ENCODE results near the gene WFDC5.

The WFDC5 gene

GRCh38 chr20:45113865-45114264, 1.1 kb downstream of the WFDC5 start:
- no peak for DNase-seq

- no peak for DNase-seq
These were observed 2.2 kb downstream of the WFDC5 start for GRCh38 chr20:45112754-45113153.

- DNase-seq: peak; percentile 37
These were observed 3.0 kb downstream of the WFDC5 start for GRCh38 chr20:45111799-45112471.

- no peak for DNase-seq
These were observed 3.7 kb downstream of the WFDC5 start for GRCh38 chr20:45111285-45111684.

GRCh38 chr20:45110301-45110700, 4.7 kb downstream of the WFDC5 start:
- DNase-seq: no peak

- no peak for DNase-seq
These were observed 5.3 kb downstream of the WFDC5 start for GRCh38 chr20:45109634-45110033.

GRCh38 chr20:45105317-45105716, 9.7 kb downstream of the WFDC5 start:
- DNase-seq: no peak

- no peak for DNase-seq
These were observed 10.2 kb downstream of the WFDC5 start for GRCh38 chr20:45104786-45105185.

- DNase-seq: no peak
These were observed 11.9 kb downstream of the WFDC5 start for GRCh38 chr20:45103072-45103471.

- no peak for DNase-seq
These were observed 13.6 kb downstream of the WFDC5 start for GRCh38 chr20:45101333-45101850.

GRCh38 chr20:45100563-45101245, 14.3 kb downstream of the WFDC5 start, which contains the start of gene KCNS1:
TSS of gene KCNS1 (minus strand) at chr20:45101127. CDS start at chr20:45099236, 1,891 bp downstream.
- DNase-seq: no peak

GRCh38 chr20:45098103-45098773, 16.7 kb downstream of the WFDC5 start:
- DNase-seq: peak; percentile 36

- DNase-seq: peak; percentile 63
These were observed 17.4 kb downstream of the WFDC5 start for GRCh38 chr20:45097485-45098102.

- no peak for DNase-seq
These were observed 18.2 kb downstream of the WFDC5 start for GRCh38 chr20:45096781-45097180.

- DNase-seq: peak; percentile 70
These were observed 19.2 kb downstream of the WFDC5 start for GRCh38 chr20:45095805-45096238.

GRCh38 chr20:45094864-45095574, 20.0 kb downstream of the WFDC5 start:
- DNase-seq: no peak

- peak; percentile 0 for DNase-seq
These were observed 20.8 kb downstream of the WFDC5 start for GRCh38 chr20:45094201-45094600.

GRCh38 chr20:45092898-45093297, 22.1 kb downstream of the WFDC5 start:
- no peak for DNase-seq

GRCh38 chr20:45091366-45091765, 23.6 kb downstream of the WFDC5 start:
- no peak for DNase-seq

GRCh38 chr20:45090481-45090880, 24.5 kb downstream of the WFDC5 start:
- DNase-seq: no peak

- no peak for DNase-seq
These were observed 26.7 kb downstream of the WFDC5 start for GRCh38 chr20:45088247-45088646.

- no peak for DNase-seq
These were observed 27.2 kb downstream of the WFDC5 start for GRCh38 chr20:45087814-45088213.

All from stimulated activated CD8-positive, alpha-beta memory T cell treated with anti-CD3 and anti-CD28 coated beads, Interleukin-4, amount 100 ng/mL, for 48 hours (primary cell).